GM18499 (cell line): ENCODE data around the gene ACSS2.

Experiments used
- ATAC-seq: cut with Tn5 transposase; IDR thresholded peaks from one replicate; pipeline ENCODE4 v1.9.1; 2021; ENCODE audit warnings: moderate number of reproducible peaks; ENCODE audit not compliant: insufficient read depth, unreplicated experiment

ACSS2 gene

DNA sequence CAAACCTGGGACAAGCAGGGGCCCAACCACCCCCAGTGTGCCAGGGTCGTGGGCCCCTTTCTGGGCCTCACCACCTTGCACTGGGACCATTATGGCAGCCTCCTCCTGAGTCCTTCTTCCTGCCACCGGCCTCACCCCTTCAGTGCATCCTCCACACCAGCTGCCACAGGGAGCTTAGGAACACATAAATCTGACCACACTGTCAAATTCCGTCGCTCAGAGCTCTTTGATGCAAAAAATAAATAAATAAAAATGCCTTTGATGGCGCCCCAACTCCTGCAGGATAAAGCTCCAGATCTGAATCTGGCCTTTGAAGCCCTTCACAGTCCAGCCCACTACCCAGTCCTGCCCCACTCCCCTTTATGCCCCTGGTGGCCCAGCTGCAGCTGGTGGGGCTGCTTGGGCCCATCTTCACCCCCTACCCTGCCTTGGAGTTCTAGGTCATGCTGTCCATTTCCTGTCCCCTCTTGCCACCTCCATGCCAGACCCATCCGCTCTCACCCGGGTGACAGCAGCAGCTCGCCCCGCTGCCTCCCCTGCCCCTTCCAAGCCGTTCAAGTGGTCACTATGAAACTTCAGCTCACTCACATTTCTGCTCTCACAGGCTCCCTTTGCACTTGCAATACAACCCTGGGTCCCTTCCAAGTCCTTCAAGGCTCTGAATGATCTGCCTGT, 95.3 kb downstream of the ACSS2 start:
- no peak for ATAC-seq

DNA sequence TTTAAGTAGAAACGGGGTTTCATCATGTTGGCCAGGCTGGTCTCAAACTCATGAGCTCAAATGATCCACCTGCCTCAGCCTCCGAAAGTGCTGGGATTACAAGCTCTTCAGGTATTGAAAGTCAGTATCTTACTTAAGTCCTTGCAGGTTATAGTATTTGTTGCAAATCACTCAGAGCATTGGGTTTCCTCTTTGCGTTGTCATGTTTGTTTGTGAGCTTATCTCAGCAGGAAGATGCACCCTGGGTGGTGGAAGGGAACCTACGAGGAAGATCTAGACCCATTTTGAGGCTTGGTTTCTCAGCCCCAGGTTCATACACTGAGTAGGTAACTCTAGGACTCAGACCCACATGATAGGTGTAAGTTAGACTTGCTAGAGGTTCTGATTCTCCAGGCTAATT, 97.8 kb downstream of the ACSS2 start:
- no peak for ATAC-seq

DNA sequence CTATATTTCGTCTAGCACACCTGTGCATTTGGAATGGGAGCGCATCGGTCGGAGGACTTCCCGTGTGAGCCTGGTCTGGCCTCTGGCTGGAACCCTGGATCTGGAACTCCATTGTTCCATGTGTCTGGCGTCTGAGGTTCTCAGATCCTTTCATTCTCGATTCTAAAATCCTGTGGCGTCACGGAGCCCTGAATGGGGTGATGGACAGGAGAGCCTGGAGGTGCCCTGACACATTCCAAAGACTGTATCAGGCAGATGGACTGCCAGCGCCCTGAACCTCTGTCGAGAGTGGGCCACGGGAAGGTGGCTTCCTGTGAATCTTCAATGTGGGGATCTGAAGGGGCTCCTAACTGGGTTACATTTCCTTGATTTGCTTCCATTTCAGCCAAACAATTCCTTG, 99.9 kb downstream of the ACSS2 start:
- ATAC-seq = no peak
